DMS53 (cell line): ENCODE measurements around the gene COPS7B.
A peak's percentile ranks its signal among the peaks of the same experiment; 100 is the strongest.
"Not testable (repeated sequence)": the region's sequence is repeated elsewhere in the genome, so short reads cannot be mapped to it uniquely, and the experiment has no call there.

Experiments used
- DNase-seq: peaks from one replicate; lab custom pipeline; 2025; lab: John Stamatoyannopoulos, UW

Gene COPS7B

GRCh38 chr2:231786177-231786916 is at the start of gene COPS7B:
Gene COPS7B, plus strand, starts transcription at chr2:231786445. Its CDS starts 2,126 bp downstream, at chr2:231788571.
- peak; percentile 88 for DNase-seq

GRCh38 chr2:231737761-231738160 is 48.5 kb upstream of the COPS7B start:
- DNase-seq = no peak

GRCh38 chr2:231743376-231744116 is 42.7 kb upstream of the COPS7B start:
- DNase-seq = no peak

- no peak for DNase-seq
Observed at GRCh38 chr2:231745303-231746038, 40.8 kb upstream of the COPS7B start.

- not testable (repeated sequence) for DNase-seq
Observed at GRCh38 chr2:231748153-231748896, 37.9 kb upstream of the COPS7B start.

- not testable (repeated sequence) for DNase-seq
Observed at GRCh38 chr2:231749016-231749415, 37.2 kb upstream of the COPS7B start.

- DNase-seq = no peak
Observed at GRCh38 chr2:231751042-231751815, 35.0 kb upstream of the COPS7B start.

GRCh38 chr2:231752061-231752460 is 34.2 kb upstream of the COPS7B start:
- DNase-seq = no peak

- no peak for DNase-seq
Observed at GRCh38 chr2:231761735-231762134, 24.5 kb upstream of the COPS7B start.

- no peak for DNase-seq
Observed at GRCh38 chr2:231764124-231764523, 22.1 kb upstream of the COPS7B start.

- no peak for DNase-seq
Observed at GRCh38 chr2:231764760-231765159, 21.5 kb upstream of the COPS7B start.

GRCh38 chr2:231765496-231765929 is 20.7 kb upstream of the COPS7B start:
- DNase-seq = no peak

GRCh38 chr2:231769170-231770136 is 16.8 kb upstream of the COPS7B start:
- no peak for DNase-seq

- peak; percentile 20 for DNase-seq
Observed at GRCh38 chr2:231780123-231780908, 5.9 kb upstream of the COPS7B start.

- peak; percentile 97 for DNase-seq
Observed at GRCh38 chr2:231780909-231781797, 5.1 kb upstream of the COPS7B start, which contains the start of gene PDE6D. Gene PDE6D, minus strand, starts transcription at chr2:231781282. Its CDS starts 168 bp downstream, at chr2:231781114.

- peak; percentile 54 for DNase-seq
Observed at GRCh38 chr2:231781798-231782726, 4.2 kb upstream of the COPS7B start.

GRCh38 chr2:231785413-231785812 is 832 bp upstream of the COPS7B start:
- DNase-seq = no peak
